Mesenchymal stem cell (in vitro differentiated cells and primary cell): Measurements from ENCODE around the gene CACNA2D2.

Source experiments
- DNase-seq: peaks from one replicate; pipeline ENCODE4 v3.0.0-alpha.2; 2013
- H2AFZ ChIP-seq: one replicate; pipeline ENCODE4 v1.6.1; 2013; ENCODE audit warnings: low read depth, mild to moderate bottlenecking, control low read depth, inconsistent platforms, low read length, moderate library complexity
- H2AK5ac ChIP-seq: 2 replicates; pipeline ENCODE4 v1.6.1; 2013; ENCODE audit warnings: low read length, moderate library complexity, mild to moderate bottlenecking, inconsistent platforms; ENCODE audit not compliant: severe bottlenecking
- H2BK120ac ChIP-seq: one replicate; pipeline ENCODE4 v1.6.1; 2013; ENCODE audit warnings: low read depth, mild to moderate bottlenecking, inconsistent platforms, low read length, moderate library complexity
- H2BK12ac ChIP-seq, 2 experiments: one replicate each; pipeline ENCODE4 v1.6.1; 2013; ENCODE audit warnings: inconsistent platforms in 2 of 2, low read length in 2 of 2, mild to moderate bottlenecking in 2 of 2, moderate library complexity in 2 of 2, control low read depth in 1 of 2
- H2BK15ac ChIP-seq: one replicate; pipeline ENCODE4 v1.6.1; 2013; ENCODE audit warnings: mild to moderate bottlenecking, low read depth, inconsistent platforms; ENCODE audit not compliant: poor library complexity, severe bottlenecking
- H2BK5ac ChIP-seq: 2 replicates; pipeline ENCODE4 v1.6.1; 2013; ENCODE audit warnings: low read depth, mild to moderate bottlenecking, low read length, control low read depth, inconsistent platforms; ENCODE audit not compliant: poor library complexity, severe bottlenecking
- H3K14ac ChIP-seq, 2 experiments: one replicate each; pipeline ENCODE4 v1.6.1; 2013; ENCODE audit warnings: inconsistent platforms in 2 of 2, low read length in 2 of 2, control low read depth in 1 of 2, mild to moderate bottlenecking in 1 of 2, moderate library complexity in 1 of 2
- H3K18ac ChIP-seq, 2 experiments: one replicate each; pipeline ENCODE4 v1.6.1; 2013; ENCODE audit warnings: inconsistent platforms in 2 of 2, low read length in 2 of 2, control low read depth in 1 of 2, low read depth in 1 of 2, mild to moderate bottlenecking in 1 of 2
- H3K23ac ChIP-seq, 2 experiments: one replicate each; pipeline ENCODE4 v1.6.1; 2013; ENCODE audit warnings: inconsistent platforms in 2 of 2, low read length in 2 of 2, mild to moderate bottlenecking in 2 of 2, moderate library complexity in 2 of 2, control low read depth in 1 of 2
- H3K27ac ChIP-seq: 2 replicates; pipeline ENCODE4 v1.5.1; 2013; ENCODE audit warnings: mild to moderate bottlenecking, moderate library complexity, low read length, control low read depth, inconsistent platforms; ENCODE audit not compliant: poor library complexity, severe bottlenecking
- H3K27me3 ChIP-seq, 2 experiments: 2 replicates each; pipeline versions ENCODE4 v1.6.1 to v1.7.0; 2013; ENCODE audit warnings: low read length in 2 of 2, mild to moderate bottlenecking in 2 of 2, moderate library complexity in 2 of 2, control low read depth in 1 of 2, inconsistent platforms in 1 of 2; ENCODE audit not compliant: control insufficient read depth in 1 of 2, insufficient read depth in 1 of 2
- H3K36me3 ChIP-seq, 2 experiments: 2 replicates each; pipeline versions ENCODE4 v1.6.1 to v1.7.0; 2013; ENCODE audit warnings: low read length in 2 of 2, control low read depth in 1 of 2, inconsistent platforms in 1 of 2, low read depth in 1 of 2, mild to moderate bottlenecking in 1 of 2; ENCODE audit not compliant: insufficient read depth in 2 of 2, control insufficient read depth in 1 of 2
- H3K4ac ChIP-seq, 2 experiments: one replicate each; pipeline ENCODE4 v1.6.1; 2013; ENCODE audit warnings: inconsistent platforms in 2 of 2, low read length in 2 of 2, mild to moderate bottlenecking in 2 of 2, moderate library complexity in 2 of 2, control low read depth in 1 of 2, low read depth in 1 of 2
- H3K4me1 ChIP-seq: 2 replicates; pipeline ENCODE4 v1.6.1; 2013; ENCODE audit warnings: low read depth, low read length, control low read depth; ENCODE audit not compliant: control insufficient read depth, insufficient read depth
- H3K4me2 ChIP-seq: 2 replicates; pipeline ENCODE4 v1.6.1; 2013; ENCODE audit warnings: low read length, mild to moderate bottlenecking, inconsistent platforms; ENCODE audit not compliant: poor library complexity, severe bottlenecking
- H3K4me3 ChIP-seq, 2 experiments: 2 replicates each; pipeline versions ENCODE4 v1.5.1 to v1.7.0; 2013; ENCODE audit warnings: low read length in 2 of 2, mild to moderate bottlenecking in 2 of 2, control low read depth in 1 of 2, low read depth in 1 of 2; ENCODE audit not compliant: insufficient read depth in 1 of 2
- H3K79me1 ChIP-seq: replicated peaks from 2 replicates; pipeline ENCODE4 v1.6.1; 2013; ENCODE audit warnings: mild to moderate bottlenecking, control low read depth, low read length, inconsistent platforms; ENCODE audit not compliant: poor library complexity, severe bottlenecking
- H3K9ac ChIP-seq: 2 replicates; pipeline ENCODE4 v1.7.0; 2013; ENCODE audit warnings: mild to moderate bottlenecking, low read length, moderate library complexity
- H3K9me3 ChIP-seq: 2 replicates; pipeline ENCODE4 v1.7.0; 2013; ENCODE audit warnings: mild to moderate bottlenecking, low read length; ENCODE audit not compliant: control insufficient read depth
- H4K8ac ChIP-seq: one replicate; pipeline ENCODE4 v1.6.1; 2013; ENCODE audit warnings: inconsistent platforms, mild to moderate bottlenecking, low read length, moderate library complexity
- H4K91ac ChIP-seq: one replicate; pipeline ENCODE4 v1.6.1; 2013; ENCODE audit warnings: mild to moderate bottlenecking, low read length, inconsistent platforms
- WGBS: methylation state at CpG from one replicate; pipeline ENCODE4 v1.1.7; 2013; ENCODE audit warnings: mixed read lengths; 5-methylcytosine and 5-hydroxymethylcytosine counted together

The CACNA2D2 gene

GRCh38 chr3:50433954-50434353, 69.5 kb downstream of the CACNA2D2 start:
- no peak overlapping the region for H4K8ac ChIP-seq
- H3K4me1 ChIP-seq, result no peaks in the 10 kb centered on the region
- H2BK15ac ChIP-seq, result no peak overlapping the region
- H3K27ac ChIP-seq, result no peak overlapping the region
- no peak overlapping the region for H3K14ac ChIP-seq
- no peaks in the 10 kb centered on the region for H3K9me3 ChIP-seq
- no peak overlapping the region for H2BK12ac ChIP-seq
- H3K18ac ChIP-seq, result no peak overlapping the region
- no peak overlapping the region for H3K4me3 ChIP-seq
- H3K36me3 ChIP-seq, result no peaks in the 10 kb centered on the region
- no peak overlapping the region for H2BK120ac ChIP-seq
- no peak overlapping the region for H3K9ac ChIP-seq
- no peak overlapping the region for H4K91ac ChIP-seq
- H3K27me3 ChIP-seq, result peaks cover 58 to 59% of the 10 kb centered on the region in 2 experiments
- H3K79me1 ChIP-seq, result no peaks in the 10 kb centered on the region
- WGBS, result 79% methylated on average over 5 of the region's 5 CpGs
- H2AFZ ChIP-seq, result no peak overlapping the region
- no peak for DNase-seq
- no peak overlapping the region for H3K23ac ChIP-seq
- H2AK5ac ChIP-seq, result no peak overlapping the region
- no peak overlapping the region for H3K4ac ChIP-seq
- H2BK5ac ChIP-seq, result no peak overlapping the region
- H3K4me2 ChIP-seq, result no peak overlapping the region

DNA sequence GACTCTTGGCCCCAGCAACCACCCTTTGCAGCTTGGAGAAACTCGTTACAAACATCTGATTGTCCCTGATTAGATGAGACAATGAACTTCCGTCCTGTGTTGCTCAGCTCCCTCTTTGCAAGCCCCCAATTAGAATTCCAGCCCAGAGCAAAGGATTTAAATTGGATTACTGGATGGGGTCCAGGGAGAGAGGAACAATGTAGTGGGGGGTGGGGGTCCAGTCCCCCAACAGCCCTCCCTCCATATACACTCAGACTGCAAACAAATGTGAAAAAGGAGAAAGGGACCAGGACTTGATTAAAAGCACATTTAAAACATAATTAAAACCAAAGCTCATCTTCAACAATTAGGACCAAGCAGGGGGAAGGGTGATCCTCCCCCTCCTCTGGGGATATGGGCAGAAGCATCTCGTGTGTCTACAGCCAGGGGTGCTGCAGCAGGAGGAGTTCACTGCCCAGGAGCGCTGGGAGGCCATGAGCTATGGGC, 72.4 kb downstream of the CACNA2D2 start:
- Histone ChIP-seq H3K9me3 (no peaks in the 10 kb centered on the region), H3K9ac (no peak overlapping the region), H4K8ac (no peak overlapping the region), H3K23ac (no peak overlapping the region), H2BK15ac (no peak overlapping the region), H2AK5ac (no peak overlapping the region), H3K4me2 (no peak overlapping the region), H3K27me3 (peaks cover 57 to 61% of the 10 kb centered on the region in 2 experiments), H3K27ac (no peak overlapping the region), H3K18ac (no peak overlapping the region), H2BK12ac (no peak overlapping the region), H3K4me1 (no peaks in the 10 kb centered on the region), H3K14ac (no peak overlapping the region), H4K91ac (no peak overlapping the region), H3K36me3 (no peaks in the 10 kb centered on the region), H2AFZ (no peak overlapping the region), H2BK5ac (no peak overlapping the region), H3K79me1 (no peaks in the 10 kb centered on the region), H3K4ac (no peak overlapping the region), H3K4me3 (no peak overlapping the region), H2BK120ac (no peak overlapping the region)
- WGBS, result 49% methylated on average over 2 of the region's 4 CpGs
- DNase-seq, result no peak

- no peaks in the 10 kb centered on the region for H3K9me3 ChIP-seq
- 90% methylated on average over 4 of the region's 4 CpGs for WGBS
- no peak overlapping the region for H3K23ac ChIP-seq
- H3K4me2 ChIP-seq, result no peak overlapping the region
- no peaks in the 10 kb centered on the region for H3K79me1 ChIP-seq
- no peak overlapping the region for H2BK12ac ChIP-seq
- H2AK5ac ChIP-seq, result no peak overlapping the region
- H4K8ac ChIP-seq, result no peak overlapping the region
- H3K9ac ChIP-seq, result no peak overlapping the region
- no peaks in the 10 kb centered on the region for H3K36me3 ChIP-seq
- H3K4me1 ChIP-seq, result no peaks in the 10 kb centered on the region
- no peak overlapping the region for H3K14ac ChIP-seq
- peaks cover 57 to 61% of the 10 kb centered on the region in 2 experiments for H3K27me3 ChIP-seq
- no peak for DNase-seq
- H3K4me3 ChIP-seq, result no peak overlapping the region
- H2BK5ac ChIP-seq, result no peak overlapping the region
- no peak overlapping the region for H3K4ac ChIP-seq
- no peak overlapping the region for H4K91ac ChIP-seq
- no peak overlapping the region for H2BK15ac ChIP-seq
- H2AFZ ChIP-seq, result no peak overlapping the region
- no peak overlapping the region for H3K18ac ChIP-seq
- no peak overlapping the region for H2BK120ac ChIP-seq
- H3K27ac ChIP-seq, result no peak overlapping the region
Observed at GRCh38 chr3:50430191-50430590, 73.2 kb downstream of the CACNA2D2 start.

- Histone ChIP-seq H3K18ac (no peak overlapping the region), H3K9me3 (no peaks in the 10 kb centered on the region), H4K91ac (no peak overlapping the region), H3K9ac (no peak overlapping the region), H3K23ac (no peak overlapping the region), H3K4me2 (no peak overlapping the region), H3K4me3 (no peak overlapping the region), H2BK12ac (peak overlapping the region in 1 of 2 experiments; percentile 45), H3K27ac (no peak overlapping the region), H2BK15ac (no peak overlapping the region), H3K14ac (no peak overlapping the region), H2AK5ac (no peak overlapping the region), H3K36me3 (no peaks in the 10 kb centered on the region), H3K27me3 (peaks cover 51 to 61% of the 10 kb centered on the region in 2 experiments), H4K8ac (no peak overlapping the region), H2BK120ac (no peak overlapping the region), H3K4ac (no peak overlapping the region), H2BK5ac (no peak overlapping the region), H3K4me1 (no peaks in the 10 kb centered on the region), H3K79me1 (no peaks in the 10 kb centered on the region), H2AFZ (no peak overlapping the region)
- no peak for DNase-seq
- WGBS, result 63% methylated on average over 8 of the region's 9 CpGs
Observed at GRCh38 chr3:50428007-50428633, 75.3 kb downstream of the CACNA2D2 start.
